Endothelial cell of umbilical vein (primary cell): ENCODE measurements around the gene CCDC27. TPM values are rescaled to one million over a fixed set of nuclear protein-coding genes. Genes with fewer than 3 reads are reported as not detected.

Source experiments
- BruUV-seq: library from RNA; stranded (reverse); fragments of 400-500 nt; replicated peaks from 2 replicates; lab custom pipeline; 2021; lab: Mats Ljungman, UMichigan
- CTCF ChIA-PET: fragments of 300-600, 350-600 bp; sonication (Branson Sonifier 250); formaldehyde crosslinking; loops from one replicate; lab custom pipeline; 2021; ENCODE audit warnings: antibody characterized with exemption, inconsistent platforms; lab: Charles Lee
- POLR2A ChIA-PET: fragments of 300-600, 350-600 bp; sonication (Branson Sonifier 250); formaldehyde crosslinking; loops from one replicate; lab custom pipeline; 2021; ENCODE audit warnings: antibody characterized with exemption, inconsistent platforms; lab: Charles Lee
- DNase-seq: peaks from one replicate; pipeline ENCODE4 v3.0.0-alpha.2; 2011; ENCODE audit warnings: low read depth, low spot score
- FAIRE-seq: peaks from 2 replicates; lab custom pipeline; 2011; peaks lifted over from hg19 to GRCh38; lab: Jason Lieb, UNC
- H2AFZ ChIP-seq: 2 replicates; pipeline ENCODE4 v1.6.0; 2012; ENCODE audit warnings: low read depth, low read length, control low read depth, inconsistent platforms
- H3K27ac ChIP-seq: 2 replicates; pipeline ENCODE4 v1.5.1; 2011; ENCODE audit warnings: low read depth, mild to moderate bottlenecking, control low read depth, low read length, moderate library complexity; ENCODE audit not compliant: insufficient read depth
- H3K27me3 ChIP-seq, 2 experiments: 2 replicates each; pipeline versions ENCODE4 v1.6.0 to v1.6.1; 2011; ENCODE audit warnings: low read length in 2 of 2, mixed read lengths in 1 of 2; ENCODE audit not compliant: control insufficient read depth in 2 of 2, insufficient read depth in 2 of 2
- H3K36me3 ChIP-seq, 2 experiments: 2 replicates in 1 of 2; 3 replicates in 1 of 2; pipeline ENCODE4 v1.5.1; 2011; ENCODE audit warnings: low read length in 2 of 2, mild to moderate bottlenecking in 1 of 2, moderate library complexity in 1 of 2; ENCODE audit not compliant: control insufficient read depth in 2 of 2, insufficient read depth in 2 of 2; ENCODE audit errors: extremely low read depth in 1 of 2
- H3K4me1 ChIP-seq: 3 replicates; pipeline ENCODE4 v1.5.1; 2011; ENCODE audit warnings: mild to moderate bottlenecking, low read length; ENCODE audit not compliant: control insufficient read depth, insufficient read depth; ENCODE audit errors: extremely low read depth
- H3K4me2 ChIP-seq: 2 replicates; pipeline ENCODE4 v1.6.1; 2011; ENCODE audit warnings: low read length, control low read depth, mixed read lengths; ENCODE audit not compliant: insufficient read depth
- H3K4me3 ChIP-seq, 3 experiments: fragments of 200-600 bp in 1 of 3; sonication (generic), shearing (Covaris generic) in 1 of 3; replicated peaks in 1 of 3; 2 replicates each; pipeline ENCODE4 v1.5.1; 2011 to 2016; ENCODE audit warnings: control low read depth in 3 of 3, low read length in 3 of 3, mild to moderate bottlenecking in 2 of 3, inconsistent platforms in 1 of 3, low read depth in 1 of 3, moderate library complexity in 1 of 3; ENCODE audit not compliant: insufficient read depth in 1 of 3
- H3K79me2 ChIP-seq: 2 replicates; pipeline ENCODE4 v1.6.0; 2012; ENCODE audit warnings: low read length, inconsistent platforms; ENCODE audit not compliant: control insufficient read depth, insufficient read depth
- H3K9ac ChIP-seq: replicated peaks from 2 replicates; pipeline ENCODE3; 2011; ENCODE audit warnings: low read length, control low read depth; ENCODE audit not compliant: insufficient read depth; ENCODE audit errors: extremely low read depth
- H3K9me1 ChIP-seq: replicated peaks from 3 replicates; pipeline ENCODE4 v1.6.0; 2011; ENCODE audit warnings: mild to moderate bottlenecking, low read length; ENCODE audit not compliant: control insufficient read depth, insufficient read depth; ENCODE audit errors: extremely low read depth
- H3K9me3 ChIP-seq: replicated peaks from 2 replicates; pipeline ENCODE4 v1.5.1; 2012; ENCODE audit warnings: low read length, inconsistent platforms; ENCODE audit not compliant: control insufficient read depth, insufficient read depth
- H4K20me1 ChIP-seq: replicated peaks from 2 replicates; pipeline ENCODE3; 2011; ENCODE audit warnings: mild to moderate bottlenecking, low read length; ENCODE audit not compliant: control insufficient read depth, insufficient read depth; ENCODE audit errors: extremely low read depth
- EZH2 ChIP-seq: IDR thresholded peaks from 2 replicates; pipeline ENCODE4 v1.6.1; 2012; ENCODE audit warnings: borderline replicate concordance, low read depth, mild to moderate bottlenecking, moderate library complexity, low read length, inconsistent platforms; ENCODE audit not compliant: severe bottlenecking
- FOS ChIP-seq: IDR thresholded peaks from 2 replicates; pipeline ENCODE4 v1.6.1; 2011; ENCODE audit warnings: mild to moderate bottlenecking, low read length, moderate library complexity, borderline replicate concordance; ENCODE audit not compliant: insufficient read depth
- GATA2 ChIP-seq: IDR thresholded peaks from 2 replicates; pipeline ENCODE4 v1.7.0; 2011; ENCODE audit warnings: low read depth, mild to moderate bottlenecking, moderate library complexity, mixed read lengths, low read length; ENCODE audit not compliant: insufficient read length, insufficient read depth
- JUN ChIP-seq: IDR thresholded peaks from 2 replicates; pipeline ENCODE4 v1.6.1; 2011; ENCODE audit warnings: borderline replicate concordance, low read depth; ENCODE audit not compliant: insufficient read length, insufficient read depth
- MYC ChIP-seq: IDR thresholded peaks from one replicate; pipeline ENCODE4 v1.6.1; 2011; ENCODE audit warnings: mild to moderate bottlenecking, low read depth, low read length
- POLR2A ChIP-seq: IDR thresholded peaks from 2 replicates; pipeline ENCODE4 v1.6.1; 2012; ENCODE audit warnings: low read depth, mild to moderate bottlenecking, control low read depth, low read length
- POLR2AphosphoS5 ChIP-seq: IDR thresholded peaks from 2 replicates; pipeline ENCODE4 v1.6.1; 2012; ENCODE audit warnings: low read depth, mild to moderate bottlenecking, control low read depth, low read length, moderate library complexity; ENCODE audit not compliant: insufficient read depth
- dilution Hi-C: fragments of 300-500 bp; cut with MboI; formaldehyde crosslinking; loops from one replicate; pipeline ENCODE4 v1.15.0; 2019; ENCODE audit warnings: low sequenced_read_pairs; ENCODE audit not compliant: extremely low pct_ligation_motif_present
- intact Hi-C: fragments of 100-400 bp; cut with micrococcal nuclease; formaldehyde crosslinking; loops from one replicate; pipeline ENCODE4 v1.10.0; 2022
- polyA plus RNA-seq, 4 experiments: library from polyadenylated mRNA; depleted of rRNA in 3 of 4; stranded (reverse) in 3 of 4; unstranded in 1 of 4; fragments of >200 nt; gene quantifications; 2 replicates each; pipeline versions ENCODE4 v1.2.1 to v1.2.3, GENCODE V29; 2011 to 2012; ENCODE audit warnings: missing spikeins in 1 of 4
- total RNA-seq: library from RNA; stranded (reverse); gene quantifications from 2 replicates; pipeline ENCODE4 v1.2.3, GENCODE V29; 2021
- TF ChIP-seq, protein P1 (sequence below), 2 donors: IDR thresholded peaks; 1 replicate in 1 of 2; 2 replicates in 1 of 2; pipeline ENCODE4 v1.5.1; 2011; ENCODE audit warnings: low read length in 2 of 2, mild to moderate bottlenecking in 2 of 2, moderate library complexity in 2 of 2, control low read depth in 1 of 2, inconsistent platforms in 1 of 2, low read depth in 1 of 2; ENCODE audit not compliant: insufficient read depth in 1 of 2; ENCODE audit errors: extremely low read depth in 1 of 2
- TF ChIP-seq, protein P2 (sequence below): IDR thresholded peaks from 2 replicates; pipeline ENCODE4 v1.6.1; 2011; ENCODE audit not compliant: insufficient read depth, insufficient read length

The CCDC27 gene
- total and polyA plus RNA-seq, 2 donors (not counting 3 experiments of a cell fraction or from before 2014, with no cell fraction given) = not detected

DNA sequence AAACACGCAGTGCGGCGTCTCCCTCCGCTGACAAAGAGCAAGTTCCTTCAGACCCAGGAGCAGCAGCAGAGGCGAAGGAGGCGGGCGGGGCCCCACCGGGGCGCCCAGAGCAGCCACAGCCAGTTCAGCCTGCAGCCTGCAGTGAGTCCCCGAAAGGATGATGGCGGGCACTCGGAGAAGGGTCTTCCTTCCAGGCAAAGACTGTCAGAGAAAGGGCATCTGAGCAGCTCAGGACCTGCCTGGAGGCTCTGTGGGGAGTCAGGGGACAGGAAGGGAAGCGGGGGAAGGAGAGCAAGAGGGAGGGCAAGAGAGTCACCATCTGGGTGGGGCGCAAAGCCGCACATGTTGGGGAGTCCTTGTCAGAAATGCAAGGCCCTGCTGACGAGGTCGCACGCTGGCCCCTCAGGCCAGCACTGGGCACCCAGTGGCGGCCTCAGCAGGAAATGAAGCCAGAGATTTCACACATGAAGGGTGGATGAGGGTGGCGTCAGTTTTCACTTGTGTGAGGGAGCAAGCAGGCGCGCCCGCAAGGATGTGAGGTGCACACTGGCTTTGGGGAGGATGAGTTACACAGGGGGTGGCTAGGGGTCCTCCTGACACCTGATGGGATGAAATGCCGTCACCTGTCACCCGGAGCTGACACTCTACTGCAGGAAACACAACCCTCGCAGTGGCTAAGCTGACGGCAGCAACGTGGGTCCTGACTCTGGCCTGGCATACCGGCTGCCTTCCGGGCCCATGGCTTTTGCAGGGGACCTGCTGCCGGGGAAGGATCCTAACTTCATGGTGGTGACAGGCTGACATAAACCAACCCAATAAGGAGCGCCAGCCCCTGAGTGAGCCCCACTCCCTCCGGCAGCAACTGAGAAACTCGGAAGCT lies 37.4 kb downstream of the CCDC27 start:
- Histone ChIP-seq H4K20me1 (no peaks in the 10 kb centered on the region), H3K9me3 (no peaks in the 10 kb centered on the region), H3K27ac (no peak overlapping the region), H3K9ac (no peak overlapping the region), H3K79me2 (peaks cover 39% of the 10 kb centered on the region), H3K36me3 (peaks cover 0 to 15% of the 10 kb centered on the region in 2 experiments), H2AFZ (no peak overlapping the region), H3K4me3 (no peak overlapping the region), H3K4me2 (no peak overlapping the region), H3K9me1 (no peaks in the 10 kb centered on the region), H3K27me3 (no peaks in the 10 kb centered on the region), H3K4me1 (no peaks in the 10 kb centered on the region)
- FAIRE-seq (no peak), DNase-seq (no peak)
- TF ChIP-seq POLR2AphosphoS5 = no peak
- no peak for TF ChIP-seq EZH2
- TF ChIP-seq MYC = no peak
- dilution Hi-C loops = no loop called here
- CTCF ChIA-PET = no interaction called here
- POLR2A ChIA-PET = no interaction called here
- intact Hi-C loops = no loop called here
- no TSS peak for BruUV-seq

DNA sequence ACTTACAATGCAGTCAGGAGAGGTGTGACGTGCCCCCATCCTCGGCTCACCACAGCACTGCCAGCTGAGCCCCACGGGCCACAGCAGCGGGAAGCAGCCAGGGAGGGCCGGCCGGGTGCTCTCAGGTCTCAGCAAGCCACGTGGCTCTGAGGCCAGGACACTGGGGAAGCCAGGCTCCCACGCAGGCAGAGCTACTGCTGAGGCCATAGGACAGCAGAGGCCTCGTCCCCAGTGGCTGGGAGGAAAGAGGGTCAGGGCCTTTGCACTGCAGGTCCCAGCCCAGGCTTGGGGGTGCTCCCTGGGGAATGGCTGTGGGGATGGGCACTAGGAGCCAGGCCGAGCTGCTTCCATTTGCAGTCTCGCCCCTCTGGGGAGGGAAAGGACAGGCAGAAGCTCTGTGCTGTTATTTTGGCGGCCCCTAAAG lies 38.3 kb downstream of the CCDC27 start:
- no peaks in the 10 kb centered on the region for H4K20me1 ChIP-seq
- H3K27me3 ChIP-seq = no peaks in the 10 kb centered on the region
- no peaks in the 10 kb centered on the region for H3K9me1 ChIP-seq
- BruUV-seq = no TSS peak
- no peaks in the 10 kb centered on the region for H3K9me3 ChIP-seq
- dilution Hi-C loops (no loop called here), intact Hi-C loops (no loop called here)
- no peak overlapping the region for H3K4me3 ChIP-seq
- peaks cover 6% of the 10 kb centered on the region for H3K4me1 ChIP-seq
- ChIA-PET POLR2A (no interaction called here), CTCF (no interaction called here)
- no peak overlapping the region for H3K9ac ChIP-seq
- no peak overlapping the region for H3K27ac ChIP-seq
- no peak for DNase-seq
- no peak overlapping the region for H3K4me2 ChIP-seq
- H3K36me3 ChIP-seq = peaks cover 0 to 12% of the 10 kb centered on the region in 2 experiments
- TF ChIP-seq EZH2 (no peak), GATA2 (no peak), POLR2AphosphoS5 (no peak), POLR2A (no peak), FOS (no peak), MYC (no peak), JUN (no peak)
- TF ChIP-seq, protein P1, sequence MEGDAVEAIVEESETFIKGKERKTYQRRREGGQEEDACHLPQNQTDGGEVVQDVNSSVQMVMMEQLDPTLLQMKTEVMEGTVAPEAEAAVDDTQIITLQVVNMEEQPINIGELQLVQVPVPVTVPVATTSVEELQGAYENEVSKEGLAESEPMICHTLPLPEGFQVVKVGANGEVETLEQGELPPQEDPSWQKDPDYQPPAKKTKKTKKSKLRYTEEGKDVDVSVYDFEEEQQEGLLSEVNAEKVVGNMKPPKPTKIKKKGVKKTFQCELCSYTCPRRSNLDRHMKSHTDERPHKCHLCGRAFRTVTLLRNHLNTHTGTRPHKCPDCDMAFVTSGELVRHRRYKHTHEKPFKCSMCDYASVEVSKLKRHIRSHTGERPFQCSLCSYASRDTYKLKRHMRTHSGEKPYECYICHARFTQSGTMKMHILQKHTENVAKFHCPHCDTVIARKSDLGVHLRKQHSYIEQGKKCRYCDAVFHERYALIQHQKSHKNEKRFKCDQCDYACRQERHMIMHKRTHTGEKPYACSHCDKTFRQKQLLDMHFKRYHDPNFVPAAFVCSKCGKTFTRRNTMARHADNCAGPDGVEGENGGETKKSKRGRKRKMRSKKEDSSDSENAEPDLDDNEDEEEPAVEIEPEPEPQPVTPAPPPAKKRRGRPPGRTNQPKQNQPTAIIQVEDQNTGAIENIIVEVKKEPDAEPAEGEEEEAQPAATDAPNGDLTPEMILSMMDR (IDR thresholded peaks at IDR 0.05; ENCODE audit: extremely low read depth in 1 of 2, insufficient read depth in 1 of 2, low read depth in 1 of 2, low read length in 2 of 2) = no peak
- TF ChIP-seq, protein P2, sequence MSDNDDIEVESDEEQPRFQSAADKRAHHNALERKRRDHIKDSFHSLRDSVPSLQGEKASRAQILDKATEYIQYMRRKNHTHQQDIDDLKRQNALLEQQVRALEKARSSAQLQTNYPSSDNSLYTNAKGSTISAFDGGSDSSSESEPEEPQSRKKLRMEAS = no peak
- H3K79me2 ChIP-seq = peaks cover 46% of the 10 kb centered on the region
- no peak for FAIRE-seq
- no peak overlapping the region for H2AFZ ChIP-seq
